NCI-H146 (cell line): Measurements from ENCODE around the gene KCNQ4.

Source experiments
- DNase-seq: peaks from one replicate; lab custom pipeline; 2025; lab: John Stamatoyannopoulos, UW

The KCNQ4 gene

DNA sequence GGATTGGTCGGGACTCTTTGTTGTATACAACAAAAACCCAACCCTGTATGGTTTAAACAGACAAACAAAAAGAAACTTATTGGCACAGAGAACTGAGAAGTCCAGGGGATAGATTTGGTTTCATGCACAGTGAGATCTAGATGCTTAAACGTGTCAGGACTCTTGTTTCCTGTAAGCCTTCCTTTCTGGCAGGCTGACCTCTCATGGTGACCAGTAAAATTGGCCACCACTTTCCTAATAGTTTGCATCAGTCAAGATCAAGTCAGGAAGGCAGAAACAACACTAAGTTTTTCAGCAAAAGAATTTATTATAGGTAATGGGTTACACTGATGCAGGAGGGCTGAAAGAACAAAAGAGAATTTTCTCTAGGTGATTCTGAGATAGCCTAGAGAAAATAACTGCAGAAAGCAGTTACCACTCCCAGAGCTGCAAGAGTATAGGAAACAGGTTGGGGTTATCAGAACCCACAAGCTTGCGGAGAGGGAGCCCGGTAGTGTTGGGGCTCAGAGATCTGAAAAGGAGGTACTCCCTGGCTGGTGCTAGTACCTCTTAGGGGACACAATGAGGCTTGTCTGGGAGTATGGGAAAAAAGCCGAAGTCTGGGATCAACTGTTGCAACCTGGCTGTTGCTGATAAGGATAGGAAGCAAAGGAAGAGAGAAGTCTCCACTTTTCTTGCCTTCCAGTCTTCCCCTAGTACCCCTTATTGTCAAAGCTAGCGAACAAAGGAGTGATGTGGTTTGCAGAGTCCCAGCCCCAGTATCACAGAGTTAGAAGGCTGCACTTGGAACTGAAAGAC lies 57.1 kb downstream of the KCNQ4 start:
- no peak for DNase-seq

- DNase-seq: no peak
Observed at GRCh38 chr1:40841602-40842001, 58.0 kb downstream of the KCNQ4 start.

GRCh38 chr1:40842207-40842606 lies 58.6 kb downstream of the KCNQ4 start:
- no peak for DNase-seq

GRCh38 chr1:40842691-40843090 lies 59.1 kb downstream of the KCNQ4 start:
- DNase-seq: no peak

DNA sequence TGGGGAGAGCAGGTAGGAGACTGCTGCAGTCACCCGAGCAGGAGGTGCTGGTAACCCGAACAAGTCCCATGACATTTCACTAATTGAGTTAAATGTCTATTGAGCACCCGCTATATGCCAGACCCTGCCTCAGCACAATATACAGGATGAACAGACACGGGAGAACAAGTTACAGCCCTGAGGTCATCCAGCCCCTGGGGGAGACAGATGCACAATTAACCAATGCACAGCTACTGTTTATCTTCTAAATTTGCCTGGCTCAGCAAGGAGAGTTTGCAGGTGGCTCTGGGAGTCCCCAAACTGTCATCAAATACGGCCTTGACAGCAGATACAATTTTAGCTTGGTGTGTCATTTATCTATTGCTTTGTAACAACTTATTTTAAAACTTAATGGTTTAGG lies 60.5 kb downstream of the KCNQ4 start:
- DNase-seq: peak; percentile 59

GRCh38 chr1:40844887-40845878 lies 61.6 kb downstream of the KCNQ4 start:
- DNase-seq: no peak

DNA sequence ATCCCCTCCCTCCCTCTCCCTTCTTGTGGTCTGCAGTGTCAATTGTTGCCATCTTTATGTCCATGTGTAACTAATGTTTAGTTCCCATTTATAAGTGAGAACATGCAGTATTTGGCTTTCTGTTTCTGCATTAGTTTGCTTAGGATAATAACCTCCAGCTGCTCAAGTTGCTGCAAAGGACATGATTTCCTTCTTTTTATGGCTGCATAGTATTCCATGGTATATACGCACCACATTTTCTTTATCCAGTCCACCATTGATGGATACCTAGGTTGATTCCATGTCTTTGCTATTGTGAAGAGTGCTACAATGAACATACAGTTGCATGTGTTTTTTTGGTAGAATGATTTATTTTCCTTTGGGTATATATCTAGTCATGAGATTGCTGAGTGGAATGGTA lies 62.3 kb downstream of the KCNQ4 start:
- DNase-seq: no peak

DNA sequence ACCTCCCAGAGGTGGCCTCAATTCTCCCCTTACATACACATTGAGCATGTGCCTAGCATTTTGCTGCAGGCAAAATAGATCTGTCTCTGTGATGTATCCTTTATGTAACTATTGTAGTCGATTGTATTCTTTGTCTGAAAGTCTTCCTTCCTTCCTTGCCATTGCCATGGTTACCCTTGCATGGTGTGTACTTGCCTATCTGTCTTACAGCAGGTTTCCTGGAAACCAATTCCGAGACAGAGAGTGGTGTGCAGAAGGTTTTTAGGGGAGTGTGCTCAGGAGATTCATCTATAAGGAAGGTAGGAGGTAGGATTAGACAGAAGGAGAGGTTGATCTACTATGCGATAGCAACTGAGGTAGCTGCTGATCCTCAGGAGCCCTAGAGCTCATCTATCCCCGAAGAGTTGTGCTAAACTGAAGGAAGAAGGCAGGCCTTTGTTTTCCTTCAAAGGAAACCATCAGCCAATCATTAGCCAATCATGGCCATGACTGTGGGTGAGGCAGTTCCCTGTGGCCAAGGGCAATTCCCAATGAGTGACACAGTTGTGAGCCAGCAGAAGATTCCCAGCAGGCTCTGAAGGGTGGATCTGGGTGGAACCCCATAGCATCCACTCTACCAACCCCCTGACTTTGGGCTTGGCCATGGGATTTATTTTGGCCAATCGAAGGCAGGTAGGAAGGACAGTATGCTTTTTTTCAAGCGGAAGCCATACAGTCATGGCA lies 63.6 kb downstream of the KCNQ4 start:
- DNase-seq: no peak

- DNase-seq: peak; percentile 72
Observed at GRCh38 chr1:40848530-40849189, 65.1 kb downstream of the KCNQ4 start.

DNA sequence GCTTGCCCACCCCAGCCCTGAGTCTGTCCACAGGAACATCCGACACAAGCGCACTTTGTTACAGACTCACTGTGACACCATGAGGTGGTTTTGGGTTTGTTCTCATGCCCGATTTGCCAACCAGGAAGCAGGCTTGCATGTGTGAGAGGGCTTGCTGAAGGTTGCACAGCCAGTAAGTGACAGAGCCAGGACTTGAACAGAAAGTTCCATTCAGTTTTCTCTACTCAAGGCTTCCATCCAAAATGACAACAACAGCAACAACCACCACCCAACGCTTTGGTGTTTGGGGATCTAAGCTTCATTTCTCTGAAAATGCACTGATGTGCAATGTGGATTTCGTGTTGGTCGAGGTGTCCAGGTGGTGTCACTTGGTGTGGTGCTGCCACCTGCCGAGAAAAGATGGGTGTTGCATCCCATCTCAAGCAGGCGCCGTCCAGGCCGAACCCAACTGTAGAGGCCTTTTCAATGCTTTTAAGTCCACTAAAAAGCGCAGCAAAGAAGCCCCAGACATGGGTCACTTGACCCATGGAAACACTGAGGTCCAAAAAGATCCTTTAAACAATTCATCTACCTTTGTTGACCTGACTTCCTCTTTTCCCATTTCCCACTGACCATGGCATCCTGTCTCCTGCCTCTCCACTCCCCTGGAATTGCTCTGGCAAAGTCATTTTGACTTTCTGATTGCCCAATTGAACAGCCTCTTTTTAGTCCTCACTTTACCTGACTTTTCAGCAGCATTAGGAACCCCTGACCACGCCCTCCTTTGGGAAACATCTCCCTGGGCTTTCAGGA lies 66.4 kb downstream of the KCNQ4 start:
- DNase-seq: peak; percentile 39

GRCh38 chr1:40851643-40852042 lies 68.1 kb downstream of the KCNQ4 start:
- DNase-seq: no peak

- no peak for DNase-seq
Observed at GRCh38 chr1:40853113-40853884, 69.7 kb downstream of the KCNQ4 start.

DNA sequence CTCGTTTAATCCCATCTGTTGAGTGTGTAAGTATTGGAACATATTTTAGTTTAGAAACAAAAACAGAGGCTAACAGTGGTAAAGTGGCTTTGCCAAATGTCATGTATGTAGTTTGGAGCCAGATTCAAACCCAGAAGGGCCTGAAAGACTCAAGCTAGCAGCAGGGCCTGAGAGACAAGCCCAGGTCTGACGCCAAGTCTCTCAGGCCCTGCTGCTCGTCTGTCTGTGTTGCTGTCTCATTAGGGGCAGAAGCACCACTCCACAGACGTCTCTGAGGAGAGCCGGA lies 70.2 kb downstream of the KCNQ4 start:
- no peak for DNase-seq

DNA sequence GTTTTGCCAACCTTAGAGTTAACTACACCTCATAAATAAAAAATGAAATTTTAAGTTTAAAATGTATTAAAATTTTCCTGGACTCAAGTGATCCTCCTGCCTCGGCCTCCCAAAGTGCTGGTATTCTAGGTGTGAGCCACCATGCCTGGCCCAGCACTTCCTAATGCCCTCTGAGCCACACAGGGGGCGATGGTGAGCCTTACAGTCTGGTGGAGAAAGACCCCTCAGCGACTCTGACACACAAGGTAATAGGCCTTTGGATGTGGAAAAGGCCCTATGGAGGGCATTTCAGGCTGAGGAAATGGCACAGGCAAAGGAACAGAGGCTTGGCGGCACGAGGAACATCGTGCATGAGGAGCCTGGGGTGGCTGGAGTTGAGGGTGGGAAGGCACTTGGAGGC lies 71.9 kb downstream of the KCNQ4 start:
- peak; percentile 8 for DNase-seq

DNA sequence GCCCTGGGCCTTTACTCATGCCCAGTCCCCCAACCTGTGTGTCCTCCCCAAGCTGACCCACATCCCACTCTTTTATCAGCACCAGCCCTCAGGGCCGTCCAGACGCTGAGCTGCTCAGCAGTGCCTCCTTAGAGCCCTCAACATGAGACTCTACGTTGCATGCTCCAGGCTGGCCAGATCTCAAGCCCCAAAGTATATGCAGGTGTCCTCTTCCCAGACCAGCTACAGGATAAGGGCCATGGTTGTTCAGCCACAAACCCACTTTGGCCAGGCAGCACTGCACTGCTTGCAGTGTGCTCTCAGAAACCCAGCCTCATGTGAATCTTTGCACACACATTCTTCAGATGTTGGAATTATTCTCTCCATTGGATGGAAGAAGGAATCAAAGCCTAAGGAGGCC lies 72.5 kb downstream of the KCNQ4 start:
- no peak for DNase-seq

- DNase-seq: no peak
Observed at GRCh38 chr1:40856656-40857302, 73.2 kb downstream of the KCNQ4 start.

GRCh38 chr1:40857737-40858136 lies 74.2 kb downstream of the KCNQ4 start:
- DNase-seq: no peak

DNA sequence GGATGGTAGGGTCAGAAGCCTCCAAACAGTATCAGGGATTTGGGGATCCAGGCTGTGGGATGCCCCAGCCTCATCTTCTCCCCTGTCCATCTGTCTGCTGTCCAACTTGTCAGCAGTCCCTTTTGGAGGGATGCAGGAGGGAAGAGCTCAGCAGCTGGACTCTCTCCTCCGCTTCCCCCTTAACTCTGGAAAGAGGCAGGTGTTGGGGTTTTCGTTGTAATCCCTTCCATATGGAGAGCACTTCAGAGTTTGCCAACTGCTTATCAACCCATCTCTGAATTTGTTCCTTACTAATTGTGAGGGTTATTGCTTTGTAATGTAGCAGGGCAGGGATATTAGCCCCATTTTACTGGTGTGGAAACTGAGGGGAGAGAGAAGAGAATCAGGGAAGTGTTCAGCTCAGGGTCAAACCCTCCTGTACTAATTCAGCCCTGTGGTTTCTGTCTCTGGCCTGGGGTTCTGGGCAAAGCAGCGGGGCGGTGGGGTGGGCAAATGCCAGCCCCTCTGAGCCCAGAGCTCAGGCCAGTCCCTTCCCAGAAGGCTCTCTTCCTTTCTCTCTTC lies 75.3 kb downstream of the KCNQ4 start:
- no peak for DNase-seq

GRCh38 chr1:40860706-40861223 lies 77.2 kb downstream of the KCNQ4 start:
- no peak for DNase-seq
